Keratinocyte (primary cell): ENCODE data around the gene UQCC2. TPM values are rescaled to one million over a fixed set of nuclear protein-coding genes. Genes with fewer than 3 reads are reported as not detected.

Experiments used
- DNase-seq: peaks from one replicate; pipeline ENCODE4 v3.0.0-alpha.2; 2011; ENCODE audit warnings: low read depth, missing footprints, low spot score
- FAIRE-seq: peaks from 2 replicates; lab custom pipeline; 2011; peaks lifted over from hg19 to GRCh38; lab: Jason Lieb, UNC
- H2AFZ ChIP-seq: 2 replicates; pipeline ENCODE4 v1.6.0; 2012; ENCODE audit warnings: low read length, control low read depth, inconsistent platforms; ENCODE audit not compliant: control insufficient read depth
- H3K27ac ChIP-seq: 2 replicates; pipeline ENCODE4 v1.5.1; 2011; ENCODE audit warnings: low read length; ENCODE audit not compliant: control insufficient read depth, insufficient read depth
- H3K27me3 ChIP-seq: 3 replicates; pipeline ENCODE4 v1.6.0; 2011; ENCODE audit warnings: low read length; ENCODE audit not compliant: control insufficient read depth, insufficient read depth; ENCODE audit errors: extremely low read depth
- H3K36me3 ChIP-seq, 2 experiments: 2 replicates in 1 of 2; 3 replicates in 1 of 2; pipeline ENCODE4 v1.5.1; 2011; ENCODE audit warnings: low read length in 2 of 2, mild to moderate bottlenecking in 1 of 2; ENCODE audit not compliant: control insufficient read depth in 2 of 2, insufficient read depth in 2 of 2; ENCODE audit errors: extremely low read depth in 1 of 2
- H3K4me1 ChIP-seq: 3 replicates; pipeline ENCODE4 v1.5.1; 2011; ENCODE audit warnings: low read length; ENCODE audit not compliant: control insufficient read depth, insufficient read depth; ENCODE audit errors: extremely low read depth
- H3K4me2 ChIP-seq: 3 replicates; pipeline ENCODE4 v1.6.0; 2011; ENCODE audit warnings: low read depth, low read length; ENCODE audit not compliant: control insufficient read depth, insufficient read depth; ENCODE audit errors: extremely low read depth
- H3K4me3 ChIP-seq, 3 experiments: fragments of 200-600 bp in 1 of 3; sonication (generic) in 1 of 3; 2 replicates in 2 of 3; 3 replicates in 1 of 3; pipeline ENCODE4 v1.5.1; 2011 to 2016; ENCODE audit warnings: low read length in 3 of 3, mild to moderate bottlenecking in 3 of 3, control low read depth in 2 of 3, inconsistent platforms in 1 of 3, low read depth in 1 of 3, mixed read lengths in 1 of 3, mixed run types in 1 of 3, moderate library complexity in 1 of 3; ENCODE audit not compliant: control insufficient read depth in 2 of 3, insufficient read depth in 2 of 3; ENCODE audit errors: extremely low read depth in 1 of 3
- H3K79me2 ChIP-seq: 2 replicates; pipeline ENCODE4 v1.6.0; 2012; ENCODE audit warnings: low read length; ENCODE audit not compliant: control insufficient read depth, insufficient read depth
- H3K9ac ChIP-seq: 3 replicates; pipeline ENCODE4 v1.6.0; 2011; ENCODE audit warnings: low read length; ENCODE audit not compliant: control insufficient read depth, insufficient read depth; ENCODE audit errors: extremely low read depth
- H3K9me1 ChIP-seq: 3 replicates; pipeline ENCODE4 v1.6.0; 2011; ENCODE audit warnings: low read length; ENCODE audit not compliant: control insufficient read depth, insufficient read depth; ENCODE audit errors: extremely low read depth
- H3K9me3 ChIP-seq: 2 replicates; pipeline ENCODE4 v1.5.1; 2012; ENCODE audit warnings: low read depth, low read length; ENCODE audit not compliant: control insufficient read depth
- H4K20me1 ChIP-seq: 3 replicates; pipeline ENCODE4 v1.6.0; 2011; ENCODE audit warnings: low read length; ENCODE audit not compliant: control insufficient read depth, insufficient read depth; ENCODE audit errors: extremely low read depth
- CTCF ChIP-seq, 3 experiments: IDR thresholded peaks in 1 of 3; conservative IDR thresholded peaks in 1 of 3; optimal IDR thresholded peaks in 1 of 3; 2 replicates in 2 of 3; 3 replicates in 1 of 3; pipeline versions ENCODE3 to v1.5.1; 2011; ENCODE audit warnings: low read length in 3 of 3, mild to moderate bottlenecking in 3 of 3, moderate library complexity in 2 of 3, control low read depth in 1 of 3, inconsistent platforms in 1 of 3; ENCODE audit not compliant: insufficient read depth in 2 of 3; ENCODE audit errors: extremely low read depth in 1 of 3
- EZH2 ChIP-seq: IDR thresholded peaks from one replicate; pipeline ENCODE4 v1.6.1; 2012; ENCODE audit warnings: inconsistent platforms, mild to moderate bottlenecking, low read length, moderate library complexity
- dilution Hi-C: fragments of 300-500 bp; cut with MboI; formaldehyde crosslinking; loops from one replicate; pipeline ENCODE4 v1.7.0; 2020; ENCODE audit warnings: low sequenced_read_pairs; ENCODE audit not compliant: extremely low pct_ligation_motif_present
- polyA plus RNA-seq, 5 experiments: library from polyadenylated mRNA; depleted of rRNA in 3 of 5; stranded (reverse) in 3 of 5; stranded (forward) in 1 of 5; unstranded in 1 of 5; fragments of >200 nt; gene quantifications; 1 replicate in 1 of 5; 2 replicates in 3 of 5; 3 replicates in 1 of 5; pipeline versions ENCODE4 v1.2.1 to v1.2.3, GENCODE V29; 2011 to 2012; ENCODE audit warnings: missing spikeins in 2 of 5, low read depth in 1 of 5, low replicate concordance in 1 of 5

Gene UQCC2
- polyA plus RNA-seq, 1 donor (not counting 4 experiments of a cell fraction or from before 2014, with no cell fraction given), result 76.7 TPM

- H3K4me2 ChIP-seq, result no peak overlapping the region
- H4K20me1 ChIP-seq, result no peaks in the 10 kb centered on the region
- DNase-seq (no peak), FAIRE-seq (no peak)
- dilution Hi-C loops, result no loop called here
- H3K9me1 ChIP-seq, result peaks cover 2% of the 10 kb centered on the region
- H3K9ac ChIP-seq, result no peak overlapping the region
- H3K36me3 ChIP-seq, result no peaks in the 10 kb centered on the region
- no peaks in the 10 kb centered on the region for H3K27me3 ChIP-seq
- H3K4me1 ChIP-seq, result peaks cover 26% of the 10 kb centered on the region
- no peaks in the 10 kb centered on the region for H3K79me2 ChIP-seq
- H2AFZ ChIP-seq, result no peak overlapping the region
- TF ChIP-seq EZH2 (no peak), CTCF (optimal IDR thresholded peaks at IDR 0.05 in 1 of 3, IDR thresholded peaks at IDR 0.05 in 1 of 3, conservative IDR thresholded peaks at IDR 0.05 in 1 of 3; ENCODE audit: extremely low read depth in 1 of 3, insufficient read depth in 2 of 3, low read length in 3 of 3) (no peak)
- H3K9me3 ChIP-seq, result no peaks in the 10 kb centered on the region
- H3K27ac ChIP-seq, result no peak overlapping the region
- no peak overlapping the region for H3K4me3 ChIP-seq
Measured at GRCh38 chr6:33748841-33749240, 37.3 kb upstream of the UQCC2 start.

DNA sequence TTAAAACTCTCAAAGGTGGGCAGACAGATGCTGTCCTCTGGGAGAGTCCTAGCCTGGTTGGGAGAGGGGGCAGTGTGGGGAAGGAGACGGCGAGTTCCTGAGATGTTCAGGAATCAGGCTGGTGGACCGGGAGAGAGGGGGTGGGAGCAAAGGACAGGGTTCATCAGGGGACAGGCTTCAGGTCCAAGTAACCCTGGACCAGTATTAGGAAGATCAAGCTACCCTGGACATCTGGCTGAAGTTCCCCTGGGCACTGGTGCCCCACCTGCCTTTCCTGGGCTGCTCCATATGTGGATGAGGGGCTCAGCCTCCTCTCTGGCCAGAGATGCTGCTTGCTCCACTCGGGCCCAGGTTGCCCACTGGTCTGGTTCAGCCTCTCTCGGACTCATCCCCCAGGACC is 36.3 kb upstream of the UQCC2 start:
- H3K79me2 ChIP-seq, result no peaks in the 10 kb centered on the region
- H3K9me3 ChIP-seq, result no peaks in the 10 kb centered on the region
- H2AFZ ChIP-seq, result no peak overlapping the region
- H3K4me3 ChIP-seq, result no peak overlapping the region
- TF ChIP-seq CTCF (optimal IDR thresholded peaks at IDR 0.05 in 1 of 3, IDR thresholded peaks at IDR 0.05 in 1 of 3, conservative IDR thresholded peaks at IDR 0.05 in 1 of 3; ENCODE audit: extremely low read depth in 1 of 3, insufficient read depth in 2 of 3, low read length in 3 of 3), result no peak
- TF ChIP-seq EZH2, result no peak
- H3K4me2 ChIP-seq, result no peak overlapping the region
- H4K20me1 ChIP-seq, result no peaks in the 10 kb centered on the region
- no peak for FAIRE-seq
- peaks cover 2% of the 10 kb centered on the region for H3K9me1 ChIP-seq
- peaks cover 5% of the 10 kb centered on the region for H3K27me3 ChIP-seq
- no peak for DNase-seq
- no peak overlapping the region for H3K9ac ChIP-seq
- no peaks in the 10 kb centered on the region for H3K36me3 ChIP-seq
- dilution Hi-C loops, result no loop called here
- H3K4me1 ChIP-seq, result peaks cover 27% of the 10 kb centered on the region
- H3K27ac ChIP-seq, result no peak overlapping the region
